HG03108 (cell line): Measurements from ENCODE around the gene GPR153.
"Not testable (repeated sequence)": the region's sequence is repeated elsewhere in the genome, so short reads cannot be mapped to it uniquely, and the experiment has no call there.

ENCODE experiments used
- ATAC-seq: cut with Tn5 transposase; IDR thresholded peaks from one replicate; pipeline ENCODE4 v1.9.1; 2021; ENCODE audit warnings: moderate library complexity; ENCODE audit not compliant: unreplicated experiment

The GPR153 gene

GRCh38 chr1:6260961-6261614 lies at the start of gene GPR153:
GPR153 (minus strand) TSS chr1:6261098; CDS start chr1:6254905, 6,193 bp downstream.
- ATAC-seq: no peak

- ATAC-seq: no peak
Observed at GRCh38 chr1:6310116-6310848, 49.4 kb upstream of the GPR153 start.

- ATAC-seq: no peak
Observed at GRCh38 chr1:6309564-6309963, 48.7 kb upstream of the GPR153 start.

- ATAC-seq: no peak
Observed at GRCh38 chr1:6308449-6308848, 47.6 kb upstream of the GPR153 start.

GRCh38 chr1:6307682-6308081 lies 46.8 kb upstream of the GPR153 start:
- ATAC-seq: not testable (repeated sequence)

GRCh38 chr1:6307099-6307498 lies 46.2 kb upstream of the GPR153 start:
- ATAC-seq: no peak

GRCh38 chr1:6303397-6304012 lies 42.6 kb upstream of the GPR153 start:
- ATAC-seq: no peak

- ATAC-seq: no peak
Observed at GRCh38 chr1:6302568-6302967, 41.7 kb upstream of the GPR153 start.

GRCh38 chr1:6301526-6301925 lies 40.6 kb upstream of the GPR153 start:
- no peak for ATAC-seq

GRCh38 chr1:6300342-6301048 lies 39.6 kb upstream of the GPR153 start:
- ATAC-seq: no peak

GRCh38 chr1:6299557-6300165 lies 38.8 kb upstream of the GPR153 start:
- no peak for ATAC-seq

GRCh38 chr1:6298940-6299465 lies 38.1 kb upstream of the GPR153 start:
- no peak for ATAC-seq

GRCh38 chr1:6298530-6298929 lies 37.6 kb upstream of the GPR153 start:
- ATAC-seq: no peak

- ATAC-seq: no peak
Observed at GRCh38 chr1:6295910-6296309, 35.0 kb upstream of the GPR153 start.

- no peak for ATAC-seq
Observed at GRCh38 chr1:6294890-6295556, 34.1 kb upstream of the GPR153 start.

- ATAC-seq: no peak
Observed at GRCh38 chr1:6294080-6294889, 33.4 kb upstream of the GPR153 start.

GRCh38 chr1:6292102-6292501 lies 31.2 kb upstream of the GPR153 start:
- no peak for ATAC-seq

GRCh38 chr1:6288665-6289064 lies 27.8 kb upstream of the GPR153 start:
- ATAC-seq: no peak

- no peak for ATAC-seq
Observed at GRCh38 chr1:6288026-6288425, 27.1 kb upstream of the GPR153 start.
